H9 (cell line): ENCODE data around the gene RNF213. TPM values are rescaled to one million over a fixed set of nuclear protein-coding genes. Genes with fewer than 3 reads are reported as not detected.

Source experiments
- DNase-seq: peaks from one replicate; pipeline ENCODE4 v3.0.0-alpha.2; 2017
- H2AFZ ChIP-seq: one replicate; pipeline ENCODE4 v1.6.1; 2013; ENCODE audit warnings: mild to moderate bottlenecking, low read length, control low read depth, moderate library complexity
- H2AK5ac ChIP-seq: 2 replicates; pipeline ENCODE4 v1.6.1; 2013; ENCODE audit warnings: low read length, control low read depth, mixed read lengths; ENCODE audit not compliant: insufficient read length
- H2BK120ac ChIP-seq: one replicate; pipeline ENCODE4 v1.6.1; 2013; ENCODE audit warnings: low read depth, mild to moderate bottlenecking, low read length, control low read depth, inconsistent platforms; ENCODE audit not compliant: poor library complexity, severe bottlenecking
- H2BK12ac ChIP-seq: 2 replicates; pipeline ENCODE4 v1.6.1; 2013; ENCODE audit warnings: low read length, control low read depth, mixed read lengths, low read depth; ENCODE audit not compliant: insufficient read length
- H2BK15ac ChIP-seq: 2 replicates; pipeline ENCODE4 v1.6.1; 2013; ENCODE audit warnings: low read depth, low read length, control low read depth
- H2BK20ac ChIP-seq: one replicate; pipeline ENCODE4 v1.6.1; 2013; ENCODE audit warnings: low read depth, mild to moderate bottlenecking, low read length, control low read depth, inconsistent platforms; ENCODE audit not compliant: poor library complexity, severe bottlenecking
- H2BK5ac ChIP-seq: 2 replicates; pipeline ENCODE4 v1.6.1; 2013; ENCODE audit warnings: low read length, control low read depth, mixed read lengths; ENCODE audit not compliant: insufficient read length
- H3K14ac ChIP-seq: 2 replicates; pipeline ENCODE4 v1.6.1; 2013; ENCODE audit warnings: low read length, control low read depth; ENCODE audit not compliant: insufficient read depth
- H3K18ac ChIP-seq: 2 replicates; pipeline ENCODE4 v1.6.1; 2013; ENCODE audit warnings: low read depth, mild to moderate bottlenecking, mixed read lengths, low read length, control low read depth; ENCODE audit not compliant: insufficient read length
- H3K23ac ChIP-seq: 2 replicates; pipeline ENCODE4 v1.6.1; 2013; ENCODE audit warnings: low read length, control low read depth, mixed read lengths, low read depth; ENCODE audit not compliant: insufficient read length
- H3K23me2 ChIP-seq: 2 replicates; pipeline ENCODE4 v1.6.1; 2013; ENCODE audit warnings: low read depth, mild to moderate bottlenecking, mixed read lengths, low read length, control low read depth; ENCODE audit not compliant: insufficient read length, poor library complexity, severe bottlenecking
- H3K27ac ChIP-seq: 2 replicates; pipeline ENCODE4 v1.5.1; 2013; ENCODE audit warnings: low read length, control low read depth, mixed read lengths, low read depth; ENCODE audit not compliant: insufficient read length
- H3K27me3 ChIP-seq: 2 replicates; pipeline ENCODE4 v1.6.1; 2013; ENCODE audit warnings: low read length, control low read depth, inconsistent platforms; ENCODE audit not compliant: insufficient read depth
- H3K4ac ChIP-seq: 2 replicates; pipeline ENCODE4 v1.6.1; 2013; ENCODE audit warnings: low read depth, mild to moderate bottlenecking, control low read depth, inconsistent platforms, low read length, moderate library complexity
- H3K4me1 ChIP-seq: 2 replicates; pipeline ENCODE4 v1.6.1; 2013; ENCODE audit warnings: low read length, control low read depth, inconsistent platforms; ENCODE audit not compliant: insufficient read depth
- H3K4me2 ChIP-seq: 2 replicates; pipeline ENCODE4 v1.6.1; 2013; ENCODE audit warnings: low read length, control low read depth, mixed read lengths; ENCODE audit not compliant: insufficient read length, insufficient read depth
- H3K56ac ChIP-seq: 2 replicates; pipeline ENCODE4 v1.6.1; 2013; ENCODE audit warnings: low read depth, mild to moderate bottlenecking, mixed read lengths, low read length, control low read depth; ENCODE audit not compliant: insufficient read length
- H3K79me1 ChIP-seq: 2 replicates; pipeline ENCODE4 v1.6.1; 2013; ENCODE audit warnings: low read depth, mild to moderate bottlenecking, moderate library complexity, low read length, control low read depth, inconsistent platforms; ENCODE audit not compliant: insufficient read depth, poor library complexity, severe bottlenecking
- H3K79me2 ChIP-seq: 2 replicates; pipeline ENCODE4 v1.6.1; 2013; ENCODE audit warnings: low read length, control low read depth, inconsistent platforms; ENCODE audit not compliant: insufficient read depth
- H3K9ac ChIP-seq: 2 replicates; pipeline ENCODE4 v1.6.1; 2013; ENCODE audit warnings: low read length, control low read depth, mixed read lengths; ENCODE audit not compliant: insufficient read length; ENCODE audit errors: extremely low read depth
- H3K9me3 ChIP-seq: one replicate; pipeline ENCODE4 v1.6.1; 2013; ENCODE audit warnings: low read depth, low read length, inconsistent platforms; ENCODE audit not compliant: control insufficient read depth
- H3T11ph ChIP-seq: one replicate; pipeline ENCODE4 v1.6.1; 2013; ENCODE audit warnings: mild to moderate bottlenecking, low read length, control low read depth, inconsistent platforms
- H4K20me1 ChIP-seq: one replicate; pipeline ENCODE4 v1.6.1; 2013; ENCODE audit not compliant: control insufficient read depth, insufficient read length, insufficient read depth
- H4K5ac ChIP-seq: 2 replicates; pipeline ENCODE4 v1.6.1; 2013; ENCODE audit warnings: low read depth, mild to moderate bottlenecking, mixed read lengths, low read length, control low read depth; ENCODE audit not compliant: insufficient read length
- H4K8ac ChIP-seq: replicated peaks from 2 replicates; pipeline ENCODE4 v1.6.1; 2013; ENCODE audit warnings: low read length, control low read depth, mixed read lengths, low read depth; ENCODE audit not compliant: insufficient read length
- H4K91ac ChIP-seq: 2 replicates; pipeline ENCODE4 v1.6.1; 2013; ENCODE audit warnings: low read depth, mild to moderate bottlenecking, moderate library complexity, mixed read lengths, low read length, control low read depth; ENCODE audit not compliant: insufficient read length
- H3K27ac Mint-ChIP-seq, 3 experiments: 2 replicates in 2 of 3; 3 replicates in 1 of 3; pipeline ENCODE4 v1.8.0; 2020 to 2021; ENCODE audit warnings: mixed read lengths in 3 of 3, mild to moderate bottlenecking in 1 of 3, moderate library complexity in 1 of 3
- H3K27me3 Mint-ChIP-seq: 2 replicates; pipeline ENCODE4 v1.8.0; 2021; ENCODE audit warnings: low read depth, mild to moderate bottlenecking, moderate library complexity, mixed read lengths
- H3K36me3 Mint-ChIP-seq, 3 experiments: 2 replicates in 2 of 3; 3 replicates in 1 of 3; pipeline ENCODE4 v1.8.0; 2020 to 2021; ENCODE audit warnings: low read depth in 3 of 3, mixed read lengths in 3 of 3; ENCODE audit not compliant: insufficient read depth in 1 of 3
- H3K4me1 Mint-ChIP-seq, 2 experiments: 2 replicates each; pipeline ENCODE4 v1.8.0; 2020; ENCODE audit warnings: mixed read lengths in 2 of 2
- H3K4me3 Mint-ChIP-seq, 2 experiments: 2 replicates in 1 of 2; 3 replicates in 1 of 2; pipeline ENCODE4 v1.8.0; 2020 to 2021; ENCODE audit warnings: mild to moderate bottlenecking in 2 of 2, mixed read lengths in 2 of 2, moderate library complexity in 1 of 2
- H3K9me3 Mint-ChIP-seq, 2 experiments: 2 replicates in 1 of 2; 3 replicates in 1 of 2; pipeline ENCODE4 v1.8.0; 2020; ENCODE audit warnings: mild to moderate bottlenecking in 2 of 2, mixed read lengths in 2 of 2, moderate library complexity in 1 of 2
- WGBS: extraction: QIAGEN DNeasy Blood & Tissue Kit; methylation state at CpG from one replicate; pipeline ENCODE4 v1.1.7; 2013; ENCODE audit warnings: missing lambda C conversion rate, low lambda C conversion rate, mixed read lengths; ENCODE audit not compliant: insufficient read length; ENCODE audit errors: extremely low coverage; 5-methylcytosine and 5-hydroxymethylcytosine counted together
- total RNA-seq: library from RNA; stranded (reverse); gene quantifications from 2 replicates; pipeline ENCODE4 v1.2.1, GENCODE V29; 2021
- TF ChIP-seq, protein P1 (sequence below): fragments of 200-600 bp; sonication (generic); conservative IDR thresholded peaks from 3 replicates; pipeline ENCODE4 v1.8.0; 2021; ENCODE audit warnings: antibody characterized with exemption, mild to moderate bottlenecking

The RNF213 gene
- total RNA-seq, 1 experiment from 2014 or later, result 34.3 TPM

DNA sequence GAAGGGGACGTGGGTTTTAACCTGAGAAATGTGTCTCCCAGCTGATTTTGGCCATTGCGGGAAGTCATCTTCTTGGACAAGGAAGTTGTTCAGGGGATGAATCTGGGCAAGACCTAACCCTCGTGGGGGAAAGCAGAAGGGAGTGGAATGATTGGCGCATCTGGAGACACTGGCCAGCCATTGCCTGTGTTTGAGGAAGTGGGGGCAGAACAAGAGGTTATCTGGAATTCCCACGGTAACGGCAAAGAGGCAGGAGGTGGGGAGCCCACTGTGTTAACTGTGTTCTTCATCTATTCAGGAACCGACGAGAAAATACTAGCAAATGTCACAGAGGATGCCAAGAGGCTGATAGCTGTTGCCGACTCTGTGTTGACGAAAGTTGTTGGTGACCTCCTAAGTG lies 66.9 kb downstream of the RNF213 start:
- Histone ChIP-seq H3K79me1 (no peaks in the 10 kb centered on the region), H3K23ac (no peak overlapping the region), H3K18ac (no peak overlapping the region), H3K27me3 (no peaks in the 10 kb centered on the region; the same call in 1 of the 2 replicates), H3K4ac (no peak overlapping the region), H4K20me1 (no peaks in the 10 kb centered on the region), H3K14ac (no peak overlapping the region), H3K23me2 (peaks cover 2% of the 10 kb centered on the region), H3K56ac (no peak overlapping the region), H2BK15ac (no peak overlapping the region), H4K91ac (no peak overlapping the region), H2AFZ (no peak overlapping the region), H4K8ac (no peak overlapping the region), H2BK20ac (no peak overlapping the region), H3T11ph (no peak overlapping the region), H3K4me2 (no peak overlapping the region), H2BK12ac (no peak overlapping the region), H3K27ac (no peak overlapping the region), H2BK5ac (no peak overlapping the region), H3K9me3 (no peaks in the 10 kb centered on the region), H3K4me1 (no peaks in the 10 kb centered on the region), H2BK120ac (no peak overlapping the region), H2AK5ac (no peak overlapping the region), H3K9ac (no peak overlapping the region), H4K5ac (no peak overlapping the region), H3K79me2 (no peaks in the 10 kb centered on the region)
- H3K4me3 Mint-ChIP-seq, result no peak overlapping the region
- no peaks in the 10 kb centered on the region for H3K4me1 Mint-ChIP-seq
- H3K9me3 Mint-ChIP-seq, result peaks cover 5 to 9% of the 10 kb centered on the region in 2 experiments; a peak in 4 of 5 replicates
- WGBS, result no CpG with 5 or more reads among the region's 10 CpGs
- H3K27ac Mint-ChIP-seq, result 0 out of 7 replicates have a peak overlapping the region, but pooled peaks of 1 of the 3 experiments have one; percentile 14
- TF ChIP-seq, protein P1, sequence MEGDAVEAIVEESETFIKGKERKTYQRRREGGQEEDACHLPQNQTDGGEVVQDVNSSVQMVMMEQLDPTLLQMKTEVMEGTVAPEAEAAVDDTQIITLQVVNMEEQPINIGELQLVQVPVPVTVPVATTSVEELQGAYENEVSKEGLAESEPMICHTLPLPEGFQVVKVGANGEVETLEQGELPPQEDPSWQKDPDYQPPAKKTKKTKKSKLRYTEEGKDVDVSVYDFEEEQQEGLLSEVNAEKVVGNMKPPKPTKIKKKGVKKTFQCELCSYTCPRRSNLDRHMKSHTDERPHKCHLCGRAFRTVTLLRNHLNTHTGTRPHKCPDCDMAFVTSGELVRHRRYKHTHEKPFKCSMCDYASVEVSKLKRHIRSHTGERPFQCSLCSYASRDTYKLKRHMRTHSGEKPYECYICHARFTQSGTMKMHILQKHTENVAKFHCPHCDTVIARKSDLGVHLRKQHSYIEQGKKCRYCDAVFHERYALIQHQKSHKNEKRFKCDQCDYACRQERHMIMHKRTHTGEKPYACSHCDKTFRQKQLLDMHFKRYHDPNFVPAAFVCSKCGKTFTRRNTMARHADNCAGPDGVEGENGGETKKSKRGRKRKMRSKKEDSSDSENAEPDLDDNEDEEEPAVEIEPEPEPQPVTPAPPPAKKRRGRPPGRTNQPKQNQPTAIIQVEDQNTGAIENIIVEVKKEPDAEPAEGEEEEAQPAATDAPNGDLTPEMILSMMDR, result no peak
- no peaks in the 10 kb centered on the region for H3K27me3 Mint-ChIP-seq
- no peak for DNase-seq
- H3K36me3 Mint-ChIP-seq, result peaks cover 35 to 64% (median 51%) of the 10 kb centered on the region in 3 experiments
